H9 (cell line): ENCODE measurements around the gene RPP40. TPM values are rescaled to one million over a fixed set of nuclear protein-coding genes. Genes with fewer than 3 reads are reported as not detected.

ENCODE experiments used
- DNase-seq: peaks from one replicate; pipeline ENCODE4 v3.0.0-alpha.2; 2017
- H2AFZ ChIP-seq: one replicate; pipeline ENCODE4 v1.6.1; 2013; ENCODE audit warnings: mild to moderate bottlenecking, low read length, control low read depth, moderate library complexity
- H2AK5ac ChIP-seq: 2 replicates; pipeline ENCODE4 v1.6.1; 2013; ENCODE audit warnings: low read length, control low read depth, mixed read lengths; ENCODE audit not compliant: insufficient read length
- H2BK120ac ChIP-seq: one replicate; pipeline ENCODE4 v1.6.1; 2013; ENCODE audit warnings: low read depth, mild to moderate bottlenecking, low read length, control low read depth, inconsistent platforms; ENCODE audit not compliant: poor library complexity, severe bottlenecking
- H2BK12ac ChIP-seq: 2 replicates; pipeline ENCODE4 v1.6.1; 2013; ENCODE audit warnings: low read length, control low read depth, mixed read lengths, low read depth; ENCODE audit not compliant: insufficient read length
- H2BK15ac ChIP-seq: 2 replicates; pipeline ENCODE4 v1.6.1; 2013; ENCODE audit warnings: low read depth, low read length, control low read depth
- H2BK20ac ChIP-seq: one replicate; pipeline ENCODE4 v1.6.1; 2013; ENCODE audit warnings: low read depth, mild to moderate bottlenecking, low read length, control low read depth, inconsistent platforms; ENCODE audit not compliant: poor library complexity, severe bottlenecking
- H2BK5ac ChIP-seq: 2 replicates; pipeline ENCODE4 v1.6.1; 2013; ENCODE audit warnings: low read length, control low read depth, mixed read lengths; ENCODE audit not compliant: insufficient read length
- H3K14ac ChIP-seq: 2 replicates; pipeline ENCODE4 v1.6.1; 2013; ENCODE audit warnings: low read length, control low read depth; ENCODE audit not compliant: insufficient read depth
- H3K18ac ChIP-seq: 2 replicates; pipeline ENCODE4 v1.6.1; 2013; ENCODE audit warnings: low read depth, mild to moderate bottlenecking, mixed read lengths, low read length, control low read depth; ENCODE audit not compliant: insufficient read length
- H3K23ac ChIP-seq: 2 replicates; pipeline ENCODE4 v1.6.1; 2013; ENCODE audit warnings: low read length, control low read depth, mixed read lengths, low read depth; ENCODE audit not compliant: insufficient read length
- H3K23me2 ChIP-seq: 2 replicates; pipeline ENCODE4 v1.6.1; 2013; ENCODE audit warnings: low read depth, mild to moderate bottlenecking, mixed read lengths, low read length, control low read depth; ENCODE audit not compliant: insufficient read length, poor library complexity, severe bottlenecking
- H3K27ac ChIP-seq: 2 replicates; pipeline ENCODE4 v1.5.1; 2013; ENCODE audit warnings: low read length, control low read depth, mixed read lengths, low read depth; ENCODE audit not compliant: insufficient read length
- H3K27me3 ChIP-seq: 2 replicates; pipeline ENCODE4 v1.6.1; 2013; ENCODE audit warnings: low read length, control low read depth, inconsistent platforms; ENCODE audit not compliant: insufficient read depth
- H3K4ac ChIP-seq: 2 replicates; pipeline ENCODE4 v1.6.1; 2013; ENCODE audit warnings: low read depth, mild to moderate bottlenecking, control low read depth, inconsistent platforms, low read length, moderate library complexity
- H3K4me1 ChIP-seq: 2 replicates; pipeline ENCODE4 v1.6.1; 2013; ENCODE audit warnings: low read length, control low read depth, inconsistent platforms; ENCODE audit not compliant: insufficient read depth
- H3K4me2 ChIP-seq: 2 replicates; pipeline ENCODE4 v1.6.1; 2013; ENCODE audit warnings: low read length, control low read depth, mixed read lengths; ENCODE audit not compliant: insufficient read length, insufficient read depth
- H3K56ac ChIP-seq: 2 replicates; pipeline ENCODE4 v1.6.1; 2013; ENCODE audit warnings: low read depth, mild to moderate bottlenecking, mixed read lengths, low read length, control low read depth; ENCODE audit not compliant: insufficient read length
- H3K79me1 ChIP-seq: 2 replicates; pipeline ENCODE4 v1.6.1; 2013; ENCODE audit warnings: low read depth, mild to moderate bottlenecking, moderate library complexity, low read length, control low read depth, inconsistent platforms; ENCODE audit not compliant: insufficient read depth, poor library complexity, severe bottlenecking
- H3K79me2 ChIP-seq: 2 replicates; pipeline ENCODE4 v1.6.1; 2013; ENCODE audit warnings: low read length, control low read depth, inconsistent platforms; ENCODE audit not compliant: insufficient read depth
- H3K9ac ChIP-seq: 2 replicates; pipeline ENCODE4 v1.6.1; 2013; ENCODE audit warnings: low read length, control low read depth, mixed read lengths; ENCODE audit not compliant: insufficient read length; ENCODE audit errors: extremely low read depth
- H3K9me3 ChIP-seq: one replicate; pipeline ENCODE4 v1.6.1; 2013; ENCODE audit warnings: low read depth, low read length, inconsistent platforms; ENCODE audit not compliant: control insufficient read depth
- H3T11ph ChIP-seq: one replicate; pipeline ENCODE4 v1.6.1; 2013; ENCODE audit warnings: mild to moderate bottlenecking, low read length, control low read depth, inconsistent platforms
- H4K20me1 ChIP-seq: one replicate; pipeline ENCODE4 v1.6.1; 2013; ENCODE audit not compliant: control insufficient read depth, insufficient read length, insufficient read depth
- H4K5ac ChIP-seq: 2 replicates; pipeline ENCODE4 v1.6.1; 2013; ENCODE audit warnings: low read depth, mild to moderate bottlenecking, mixed read lengths, low read length, control low read depth; ENCODE audit not compliant: insufficient read length
- H4K8ac ChIP-seq: replicated peaks from 2 replicates; pipeline ENCODE4 v1.6.1; 2013; ENCODE audit warnings: low read length, control low read depth, mixed read lengths, low read depth; ENCODE audit not compliant: insufficient read length
- H4K91ac ChIP-seq: 2 replicates; pipeline ENCODE4 v1.6.1; 2013; ENCODE audit warnings: low read depth, mild to moderate bottlenecking, moderate library complexity, mixed read lengths, low read length, control low read depth; ENCODE audit not compliant: insufficient read length
- H3K27ac Mint-ChIP-seq, 3 experiments: 2 replicates in 2 of 3; 3 replicates in 1 of 3; pipeline ENCODE4 v1.8.0; 2020 to 2021; ENCODE audit warnings: mixed read lengths in 3 of 3, mild to moderate bottlenecking in 1 of 3, moderate library complexity in 1 of 3
- H3K27me3 Mint-ChIP-seq: 2 replicates; pipeline ENCODE4 v1.8.0; 2021; ENCODE audit warnings: low read depth, mild to moderate bottlenecking, moderate library complexity, mixed read lengths
- H3K36me3 Mint-ChIP-seq, 3 experiments: 2 replicates in 2 of 3; 3 replicates in 1 of 3; pipeline ENCODE4 v1.8.0; 2020 to 2021; ENCODE audit warnings: low read depth in 3 of 3, mixed read lengths in 3 of 3; ENCODE audit not compliant: insufficient read depth in 1 of 3
- H3K4me1 Mint-ChIP-seq, 2 experiments: 2 replicates each; pipeline ENCODE4 v1.8.0; 2020; ENCODE audit warnings: mixed read lengths in 2 of 2
- H3K4me3 Mint-ChIP-seq, 2 experiments: 2 replicates in 1 of 2; 3 replicates in 1 of 2; pipeline ENCODE4 v1.8.0; 2020 to 2021; ENCODE audit warnings: mild to moderate bottlenecking in 2 of 2, mixed read lengths in 2 of 2, moderate library complexity in 1 of 2
- H3K9me3 Mint-ChIP-seq, 2 experiments: 2 replicates in 1 of 2; 3 replicates in 1 of 2; pipeline ENCODE4 v1.8.0; 2020; ENCODE audit warnings: mild to moderate bottlenecking in 2 of 2, mixed read lengths in 2 of 2, moderate library complexity in 1 of 2
- CTCF ChIP-seq: fragments of 200-600 bp; sonication (generic); conservative IDR thresholded peaks from 3 replicates; pipeline ENCODE4 v1.8.0; 2021; ENCODE audit warnings: antibody characterized with exemption, mild to moderate bottlenecking
- WGBS: extraction: QIAGEN DNeasy Blood & Tissue Kit; methylation state at CpG from one replicate; pipeline ENCODE4 v1.1.7; 2013; ENCODE audit warnings: missing lambda C conversion rate, low lambda C conversion rate, mixed read lengths; ENCODE audit not compliant: insufficient read length; ENCODE audit errors: extremely low coverage; 5-methylcytosine and 5-hydroxymethylcytosine counted together
- total RNA-seq: library from RNA; stranded (reverse); gene quantifications from 2 replicates; pipeline ENCODE4 v1.2.1, GENCODE V29; 2021

Gene RPP40
- total RNA-seq, 1 experiment from 2014 or later: 17.8 TPM

- no peak overlapping the region for H2BK20ac ChIP-seq
- no peak overlapping the region for H3K9ac ChIP-seq
- H3K27ac ChIP-seq: no peak overlapping the region
- H2BK15ac ChIP-seq: no peak overlapping the region
- no peak for DNase-seq
- no peaks in the 10 kb centered on the region for H3K27me3 ChIP-seq
- H3K4me2 ChIP-seq: peak overlapping the region; percentile 68
- Mint-ChIP-seq H3K36me3 (peaks cover 6 to 14% (median 10%) of the 10 kb centered on the region in 3 experiments; a peak in 4 of 7 replicates), H3K27me3 (no peaks in the 10 kb centered on the region), H3K9me3 (no peaks in the 10 kb centered on the region), H3K4me3 (peak overlapping the region; percentile 94), H3K4me1 (peaks cover 3% of the 10 kb centered on the region in 2 experiments), H3K27ac (peak overlapping the region in 2 of 3 experiments; percentile 97; a peak in 3 of 7 replicates)
- H2BK120ac ChIP-seq: no peak overlapping the region
- no peak overlapping the region for H2BK5ac ChIP-seq
- H3K23me2 ChIP-seq: no peaks in the 10 kb centered on the region
- H2AFZ ChIP-seq: no peak overlapping the region
- no peaks in the 10 kb centered on the region for H3K4me1 ChIP-seq
- no peaks in the 10 kb centered on the region for H3K79me2 ChIP-seq
- no peak overlapping the region for H4K5ac ChIP-seq
- H3T11ph ChIP-seq: no peak overlapping the region
- no peak overlapping the region for H3K4ac ChIP-seq
- no peak overlapping the region for H4K91ac ChIP-seq
- no peak overlapping the region for H3K18ac ChIP-seq
- no peaks in the 10 kb centered on the region for H3K79me1 ChIP-seq
- no peak overlapping the region for H2BK12ac ChIP-seq
- no peak overlapping the region for H4K8ac ChIP-seq
- no CpG with 5 or more reads among the region's 12 CpGs for WGBS
- no peaks in the 10 kb centered on the region for H3K9me3 ChIP-seq
- no peak overlapping the region for H3K56ac ChIP-seq
- no peak overlapping the region for H3K23ac ChIP-seq
- no peak overlapping the region for H3K14ac ChIP-seq
- TF ChIP-seq CTCF: no peak
- H2AK5ac ChIP-seq: no peak overlapping the region
- no peaks in the 10 kb centered on the region for H4K20me1 ChIP-seq
These were observed 668 bp upstream of the RPP40 start for GRCh38 chr6:5004373-5005037.
